NB4 (cell line): ENCODE measurements around the gene GXYLT1.

Experiments used
- DNase-seq: peaks from one replicate; pipeline ENCODE4 v3.0.0; 2010; ENCODE audit warnings: low read depth
- H3K4me3 ChIP-seq: one replicate; pipeline ENCODE4 v1.5.1; 2011; ENCODE audit warnings: mild to moderate bottlenecking, low read depth, low read length, moderate library complexity
- MYC ChIP-seq: IDR thresholded peaks from 2 replicates; pipeline ENCODE4 v1.6.1; 2011; ENCODE audit warnings: low read depth, low read length
- POLR2A ChIP-seq: IDR thresholded peaks from 2 replicates; pipeline ENCODE4 v1.6.1; 2011; ENCODE audit warnings: mild to moderate bottlenecking; ENCODE audit not compliant: insufficient read length; ENCODE audit errors: extremely low read depth
- TF ChIP-seq, protein P1 (sequence below): IDR thresholded peaks from 2 replicates; pipeline ENCODE4 v1.6.1; 2011; ENCODE audit warnings: low read depth, low read length
- TF ChIP-seq, protein P2 (sequence below): IDR thresholded peaks from one replicate; pipeline ENCODE4 v1.5.1; 2012; ENCODE audit warnings: low read depth, low read length

Gene GXYLT1

DNA sequence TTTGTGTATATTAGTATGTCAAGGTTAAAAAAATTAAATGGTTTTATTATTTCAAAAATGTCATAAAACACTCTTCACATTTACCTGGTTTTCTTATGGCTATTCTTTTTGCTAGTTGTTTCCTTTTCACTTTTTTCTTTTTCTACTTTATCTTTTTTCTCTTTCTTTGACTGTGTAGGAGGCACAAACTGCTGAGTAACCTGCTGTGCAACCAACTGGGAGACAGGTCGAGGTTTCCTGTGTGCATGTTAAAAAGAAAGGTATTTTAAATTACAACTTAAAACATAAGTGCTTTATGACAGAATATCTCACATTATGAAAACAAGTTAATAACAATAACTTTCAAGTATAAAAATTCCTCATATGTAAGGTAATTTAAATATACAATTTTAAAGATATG, 16.9 kb upstream of the GXYLT1 start:
- no peak overlapping the region for H3K4me3 ChIP-seq
- TF ChIP-seq POLR2A (no peak), MYC (no peak)
- TF ChIP-seq, protein P1, sequence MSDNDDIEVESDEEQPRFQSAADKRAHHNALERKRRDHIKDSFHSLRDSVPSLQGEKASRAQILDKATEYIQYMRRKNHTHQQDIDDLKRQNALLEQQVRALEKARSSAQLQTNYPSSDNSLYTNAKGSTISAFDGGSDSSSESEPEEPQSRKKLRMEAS: no peak
- TF ChIP-seq, protein P2, sequence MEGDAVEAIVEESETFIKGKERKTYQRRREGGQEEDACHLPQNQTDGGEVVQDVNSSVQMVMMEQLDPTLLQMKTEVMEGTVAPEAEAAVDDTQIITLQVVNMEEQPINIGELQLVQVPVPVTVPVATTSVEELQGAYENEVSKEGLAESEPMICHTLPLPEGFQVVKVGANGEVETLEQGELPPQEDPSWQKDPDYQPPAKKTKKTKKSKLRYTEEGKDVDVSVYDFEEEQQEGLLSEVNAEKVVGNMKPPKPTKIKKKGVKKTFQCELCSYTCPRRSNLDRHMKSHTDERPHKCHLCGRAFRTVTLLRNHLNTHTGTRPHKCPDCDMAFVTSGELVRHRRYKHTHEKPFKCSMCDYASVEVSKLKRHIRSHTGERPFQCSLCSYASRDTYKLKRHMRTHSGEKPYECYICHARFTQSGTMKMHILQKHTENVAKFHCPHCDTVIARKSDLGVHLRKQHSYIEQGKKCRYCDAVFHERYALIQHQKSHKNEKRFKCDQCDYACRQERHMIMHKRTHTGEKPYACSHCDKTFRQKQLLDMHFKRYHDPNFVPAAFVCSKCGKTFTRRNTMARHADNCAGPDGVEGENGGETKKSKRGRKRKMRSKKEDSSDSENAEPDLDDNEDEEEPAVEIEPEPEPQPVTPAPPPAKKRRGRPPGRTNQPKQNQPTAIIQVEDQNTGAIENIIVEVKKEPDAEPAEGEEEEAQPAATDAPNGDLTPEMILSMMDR: no peak
- no peak for DNase-seq

DNA sequence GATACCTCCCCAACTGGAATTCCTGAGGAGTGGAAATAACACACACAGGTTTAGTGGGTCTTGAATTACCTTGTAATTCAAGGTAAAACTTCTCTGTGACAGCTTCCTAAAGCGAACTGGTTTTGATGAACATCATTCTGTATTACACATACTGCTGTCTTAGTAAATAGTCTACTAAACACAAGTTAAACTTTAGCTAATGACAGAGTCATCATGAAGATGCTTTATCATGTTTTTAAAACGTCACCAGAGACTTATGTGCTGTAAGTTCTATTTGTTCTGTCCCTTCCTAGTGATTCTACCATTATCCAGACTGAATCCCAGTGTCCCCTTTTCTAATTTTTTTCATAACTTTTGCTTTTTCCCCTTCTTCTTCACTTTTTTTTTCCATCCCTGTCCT, 11.6 kb upstream of the GXYLT1 start:
- no peak for DNase-seq
- H3K4me3 ChIP-seq: no peak overlapping the region
- no peak for TF ChIP-seq MYC

DNA sequence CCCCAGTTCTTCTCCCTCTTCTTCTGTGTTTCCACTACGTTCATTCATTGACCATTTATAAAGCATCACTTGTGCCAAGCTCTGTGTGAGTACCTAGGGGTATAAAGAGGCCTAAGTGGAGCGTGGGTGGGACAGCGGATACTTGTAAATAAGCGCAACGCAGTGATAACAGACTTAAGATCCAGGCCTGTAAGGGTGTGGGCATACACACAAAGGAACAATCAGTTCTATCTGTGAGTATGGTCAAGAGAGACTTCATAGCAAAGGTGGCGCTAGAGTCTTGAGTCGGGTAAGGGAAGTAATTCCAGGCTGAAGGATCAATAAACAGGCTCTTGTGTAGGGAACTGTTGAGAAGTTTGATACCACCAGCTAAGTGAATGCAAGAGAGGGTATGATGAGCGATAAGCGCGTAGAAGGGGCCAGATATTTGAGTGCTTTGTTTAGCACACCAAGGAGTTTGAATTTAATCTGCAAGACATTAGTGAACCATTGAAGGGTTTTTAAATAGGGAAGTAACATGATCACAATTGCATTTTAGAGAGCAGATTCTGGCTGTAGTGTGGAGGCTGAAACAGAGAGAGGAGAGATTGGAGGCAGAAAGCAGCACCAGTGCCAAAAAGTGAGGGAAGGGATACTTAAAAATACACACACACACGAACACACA, 1.0 kb upstream of the GXYLT1 start:
- H3K4me3 ChIP-seq: peak overlapping the region; percentile 54
- DNase-seq: peak; percentile 52
- no peak for TF ChIP-seq MYC
- TF ChIP-seq, protein P2: no peak
- TF ChIP-seq, protein P1: no peak

DNA sequence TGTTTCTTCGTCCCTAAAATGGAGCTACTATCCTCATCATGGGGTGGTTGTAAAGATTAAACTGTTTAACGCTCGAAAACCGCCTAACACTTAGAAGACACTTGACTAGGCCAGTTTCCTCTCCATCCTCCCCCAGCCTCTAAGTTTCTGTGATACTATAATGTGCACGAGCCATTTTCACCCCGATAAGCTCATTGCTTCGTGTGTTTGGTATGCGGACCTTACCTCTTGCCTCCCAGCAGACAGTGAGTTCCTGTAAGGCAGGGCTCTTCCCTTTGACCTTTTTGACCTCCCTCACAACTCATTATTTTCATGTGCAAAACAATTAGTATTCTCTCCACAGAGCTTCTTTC, 499 bp upstream of the GXYLT1 start:
- TF ChIP-seq POLR2A (no peak), MYC (no peak)
- TF ChIP-seq, protein P2: no peak
- TF ChIP-seq, protein P1: no peak
- peak overlapping the region; percentile 54 for H3K4me3 ChIP-seq
- DNase-seq: no peak

DNA sequence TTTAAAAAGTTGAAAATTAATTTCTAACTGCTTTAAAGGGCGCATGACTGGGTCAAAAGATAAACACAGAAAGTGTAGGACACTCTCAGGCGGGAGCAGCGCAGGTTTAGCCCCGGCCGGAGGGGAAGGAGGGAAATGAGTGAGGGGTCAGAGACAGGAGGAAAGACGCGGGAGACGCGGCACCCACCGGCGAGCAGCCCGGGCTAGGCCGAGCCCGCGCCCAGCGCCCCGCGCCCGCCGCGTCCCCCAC, 591 bp downstream of the GXYLT1 start:
- H3K4me3 ChIP-seq: peak overlapping the region; percentile 88
- TF ChIP-seq POLR2A: no peak
- DNase-seq: peak; percentile 52

DNA sequence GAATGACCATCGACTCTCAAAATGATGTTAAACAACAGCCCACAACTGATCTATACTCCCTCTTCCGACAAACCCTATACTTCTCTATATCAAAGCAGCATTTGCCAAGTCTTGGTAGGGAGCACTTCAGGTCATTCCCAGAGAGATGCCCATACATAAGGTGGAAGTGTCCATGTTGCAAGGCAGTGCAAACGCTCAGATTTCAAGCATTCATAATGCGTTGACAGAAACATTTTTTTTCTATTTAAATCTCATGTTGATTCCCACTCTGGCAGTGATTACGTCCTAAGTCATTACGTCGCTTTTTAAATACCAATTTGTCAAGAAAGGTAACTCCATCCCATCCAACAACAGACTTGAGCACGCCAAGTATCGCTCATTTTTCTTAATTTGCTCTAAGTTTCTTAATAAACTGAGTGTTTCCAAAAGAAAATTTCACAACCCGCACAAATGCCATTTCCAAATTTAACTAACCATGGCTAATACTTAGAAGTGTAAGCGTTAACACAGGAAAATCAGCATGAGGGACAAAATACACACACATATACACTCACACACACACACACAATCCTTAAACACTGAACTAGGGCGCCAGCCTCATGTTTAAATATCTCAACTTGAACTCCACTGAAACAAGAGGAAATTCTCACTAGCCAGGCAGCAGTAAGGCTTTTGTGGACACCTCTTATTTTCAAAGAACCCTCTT, 1.1 kb downstream of the GXYLT1 start:
- H3K4me3 ChIP-seq: peak overlapping the region; percentile 88
- peak; percentile 29 for DNase-seq
- TF ChIP-seq MYC: peak; percentile 12; the same call in 1 of the 2 replicates
- TF ChIP-seq, protein P1: 0 out of 2 replicates have a peak, but pooled peaks have one; percentile 17
- TF ChIP-seq POLR2A: no peak
- TF ChIP-seq, protein P2: no peak

DNA sequence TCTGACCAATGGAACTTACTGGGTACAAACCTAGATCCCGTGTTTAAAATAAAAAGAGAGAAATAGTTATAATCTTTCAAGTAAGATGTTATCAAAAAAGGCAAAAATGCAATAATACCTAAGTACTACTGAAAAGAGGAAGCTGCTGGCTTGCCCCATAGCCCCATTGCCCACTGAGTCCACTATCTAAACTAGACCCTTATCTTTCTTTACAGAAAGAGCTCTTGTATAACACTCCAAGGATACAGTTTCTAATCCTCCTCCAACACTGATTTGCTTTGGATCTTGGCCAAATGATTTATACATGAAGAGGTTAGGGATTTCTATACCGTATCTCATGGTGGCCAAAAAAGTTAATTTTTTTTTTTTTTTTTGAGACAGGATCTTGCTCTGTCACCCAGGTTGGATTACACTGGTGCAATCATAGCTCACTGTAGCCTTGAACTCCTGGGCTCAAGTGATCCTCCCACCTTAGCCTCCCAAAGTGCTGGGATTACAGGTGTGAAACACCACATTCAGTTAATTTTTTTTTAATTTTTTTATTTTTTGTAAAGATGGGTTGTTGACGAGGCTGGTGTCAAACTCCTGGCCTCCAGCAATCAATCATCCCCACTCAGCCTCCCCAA, 2.6 kb downstream of the GXYLT1 start:
- peak; percentile 64 for DNase-seq
- TF ChIP-seq, protein P2: no peak
- TF ChIP-seq, protein P1: no peak
- TF ChIP-seq MYC (no peak), POLR2A (no peak)
- peak overlapping the region; percentile 88 for H3K4me3 ChIP-seq
